ENCODE results near the gene NTRK2. TPM values are rescaled to one million over a fixed set of nuclear protein-coding genes. Genes with fewer than 3 reads are reported as not detected.

NTRK2 gene
- total and polyA plus RNA-seq, 10 of the 15 experiments (the other 5 are each of a cell fraction or from before 2014, with no cell fraction given), result 0.42 to 4.6 (median 0.65) TPM

DNA sequence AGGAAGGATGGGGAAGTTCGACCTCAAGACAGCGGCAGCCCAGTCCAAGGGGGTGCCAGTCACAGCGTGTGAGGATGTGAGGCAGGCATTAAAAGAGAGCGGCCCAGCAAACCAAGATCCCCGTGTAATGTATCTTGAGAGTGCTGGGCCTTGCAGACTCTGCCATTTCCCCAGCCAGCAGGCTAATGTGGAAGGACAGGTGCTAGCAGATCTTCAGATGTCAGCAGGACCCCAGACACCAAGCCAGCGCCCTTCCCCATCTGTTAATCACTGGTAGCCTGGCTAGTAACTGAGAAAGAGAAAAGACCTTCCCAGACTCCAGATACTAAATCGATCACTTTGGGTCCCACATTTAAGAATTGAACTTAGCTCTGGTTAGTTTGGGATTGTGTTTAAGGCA is 62.2 kb downstream of the NTRK2 start:
- Histone ChIP-seq H3K27ac (ENCODE audit: control insufficient read depth, insufficient read depth) (no peak overlapping the region), H2AFZ (ENCODE audit: control insufficient read depth, low read depth, low read length) (no peak overlapping the region), H3K36me3 (ENCODE audit: control insufficient read depth in 2 of 2, insufficient read depth in 2 of 2, low read length in 1 of 2) (0 out of 4 replicates have a peak, but pooled peaks cover 0 to 1% of the 10 kb centered on the region in 2 experiments), H3K9me3 (replicated peaks; ENCODE audit: control insufficient read depth, insufficient read depth, low read length) (peaks cover 2% of the 10 kb centered on the region; the same call in 2 of the 3 replicates), H3K9ac (ENCODE audit: control insufficient read depth, insufficient read depth, low read length) (no peak overlapping the region), H3K79me2 (ENCODE audit: control insufficient read depth, insufficient read depth, low read length) (no peaks in the 10 kb centered on the region), H3K4me3 (no peak overlapping the region), H3K4me2 (ENCODE audit: control insufficient read depth, insufficient read depth) (no peak overlapping the region), H4K20me1 (ENCODE audit: control insufficient read depth, insufficient read depth) (no peaks in the 10 kb centered on the region), H3K4me1 (ENCODE audit: control insufficient read depth, insufficient read depth, low read length) (no peaks in the 10 kb centered on the region), H3K27me3 (replicated peaks in 1 of 2; ENCODE audit: control insufficient read depth in 2 of 2, insufficient read depth in 2 of 2, low read length in 1 of 2) (no peaks in the 10 kb centered on the region)
- FAIRE-seq (no peak), DNase-seq (ENCODE audit: low read depth, low spot score) (no peak), ATAC-seq (no peak)
- SMC1A ChIA-PET (ENCODE audit: uncharacterized antibody, unreplicated experiment), result interaction anchor here (0.8 to 1.3 kb wide), 3 partner anchors 10 to 20 kb away, joined by 3 to 4 read pairs (median 3); no protein-coding TSS in a partner anchor
- CTCF ChIA-PET, result interaction anchor here (0.7 to 2.1 kb wide), 3 partner anchors 11 to 34 kb away, joined by 3 to 7 read pairs (median 3); no protein-coding TSS in a partner anchor
- intact Hi-C loops (cut with micrococcal nuclease; ENCODE audit: unreplicated experiment) (no loop called here), in situ Hi-C loops (cut with MboI) (no loop called here)
- no peak for TF ChIP-seq CBFB (IDR thresholded peaks at IDR 0.05; ENCODE audit: low read depth)
- TF ChIP-seq HDGF (IDR thresholded peaks at IDR 0.05), result no peak
- no peak for TF ChIP-seq RB1 (IDR thresholded peaks at IDR 0.05; ENCODE audit: borderline replicate concordance)
- TF ChIP-seq ETV6 (conservative IDR thresholded peaks at IDR 0.05 in 1 of 2, IDR thresholded peaks at IDR 0.05 in 1 of 2; ENCODE audit: borderline replicate concordance in 1 of 2, low read depth in 1 of 2), result no peak
- TF ChIP-seq SREBF1 (IDR thresholded peaks at IDR 0.05; ENCODE audit: low read length), result no peak
- TF ChIP-seq EZH2 (IDR thresholded peaks at IDR 0.05; ENCODE audit: borderline replicate concordance, control insufficient read depth, low read depth, low read length), result no peak
- TF ChIP-seq ZNF622 (IDR thresholded peaks at IDR 0.05), result no peak
- no peak for TF ChIP-seq RAD21 (IDR thresholded peaks at IDR 0.05; ENCODE audit: insufficient read depth, low read depth, low read length)
- TF ChIP-seq NR2C2 (IDR thresholded peaks at IDR 0.05; ENCODE audit: borderline replicate concordance, control insufficient read depth, insufficient read length, low read depth), result no peak
- no peak for TF ChIP-seq ATF2 (IDR thresholded peaks at IDR 0.05; ENCODE audit: low read length)
- no peak for TF ChIP-seq MTA3 (IDR thresholded peaks at IDR 0.05; ENCODE audit: borderline replicate concordance, low read length)
- no peak for TF ChIP-seq HCFC1 (IDR thresholded peaks at IDR 0.05; ENCODE audit: low read length)
- TF ChIP-seq NFYA (IDR thresholded peaks at IDR 0.05; ENCODE audit: borderline replicate concordance, low read depth, low read length), result no peak
- no peak for TF ChIP-seq BMI1 (IDR thresholded peaks at IDR 0.05; ENCODE audit: borderline replicate concordance)
- TF ChIP-seq ZNF207 (IDR thresholded peaks at IDR 0.05; ENCODE audit: borderline replicate concordance), result no peak
- TF ChIP-seq, protein P1, sequence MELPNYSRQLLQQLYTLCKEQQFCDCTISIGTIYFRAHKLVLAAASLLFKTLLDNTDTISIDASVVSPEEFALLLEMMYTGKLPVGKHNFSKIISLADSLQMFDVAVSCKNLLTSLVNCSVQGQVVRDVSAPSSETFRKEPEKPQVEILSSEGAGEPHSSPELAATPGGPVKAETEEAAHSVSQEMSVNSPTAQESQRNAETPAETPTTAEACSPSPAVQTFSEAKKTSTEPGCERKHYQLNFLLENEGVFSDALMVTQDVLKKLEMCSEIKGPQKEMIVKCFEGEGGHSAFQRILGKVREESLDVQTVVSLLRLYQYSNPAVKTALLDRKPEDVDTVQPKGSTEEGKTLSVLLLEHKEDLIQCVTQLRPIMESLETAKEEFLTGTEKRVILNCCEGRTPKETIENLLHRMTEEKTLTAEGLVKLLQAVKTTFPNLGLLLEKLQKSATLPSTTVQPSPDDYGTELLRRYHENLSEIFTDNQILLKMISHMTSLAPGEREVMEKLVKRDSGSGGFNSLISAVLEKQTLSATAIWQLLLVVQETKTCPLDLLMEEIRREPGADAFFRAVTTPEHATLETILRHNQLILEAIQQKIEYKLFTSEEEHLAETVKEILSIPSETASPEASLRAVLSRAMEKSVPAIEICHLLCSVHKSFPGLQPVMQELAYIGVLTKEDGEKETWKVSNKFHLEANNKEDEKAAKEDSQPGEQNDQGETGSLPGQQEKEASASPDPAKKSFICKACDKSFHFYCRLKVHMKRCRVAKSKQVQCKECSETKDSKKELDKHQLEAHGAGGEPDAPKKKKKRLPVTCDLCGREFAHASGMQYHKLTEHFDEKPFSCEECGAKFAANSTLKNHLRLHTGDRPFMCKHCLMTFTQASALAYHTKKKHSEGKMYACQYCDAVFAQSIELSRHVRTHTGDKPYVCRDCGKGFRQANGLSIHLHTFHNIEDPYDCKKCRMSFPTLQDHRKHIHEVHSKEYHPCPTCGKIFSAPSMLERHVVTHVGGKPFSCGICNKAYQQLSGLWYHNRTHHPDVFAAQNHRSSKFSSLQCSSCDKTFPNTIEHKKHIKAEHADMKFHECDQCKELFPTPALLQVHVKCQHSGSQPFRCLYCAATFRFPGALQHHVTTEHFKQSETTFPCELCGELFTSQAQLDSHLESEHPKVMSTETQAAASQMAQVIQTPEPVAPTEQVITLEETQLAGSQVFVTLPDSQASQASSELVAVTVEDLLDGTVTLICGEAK (IDR thresholded peaks at IDR 0.05; ENCODE audit: borderline replicate concordance), result no peak
- TF ChIP-seq YY1 (IDR thresholded peaks at IDR 0.05; ENCODE audit: low read depth, low read length), result no peak
- no peak for TF ChIP-seq MEF2A (IDR thresholded peaks at IDR 0.05; ENCODE audit: insufficient read depth, low read depth, low read length)
- no peak for TF ChIP-seq SMAD1 (IDR thresholded peaks at IDR 0.05; ENCODE audit: low read depth, partially characterized antibody)
- POLR2A ChIA-PET, result interaction anchor here (1.0 kb wide), 2 partner anchors 17 to 27 kb away, joined by 3 to 11 read pairs; no protein-coding TSS in a partner anchor
- WGBS (ENCODE audit: insufficient coverage, insufficient replicate concordance, low lambda C conversion rate, missing lambda C conversion rate), result 53% methylated on average over 7 of the region's 7 CpGs
- RAD21 ChIA-PET (ENCODE audit: unreplicated experiment), result no interaction called here
- BruUV-seq (replicated peaks), result no TSS peak
